NCI-H2227 treated with DMSO at 0.1 percent for 48 hours (cell line): ENCODE measurements around the gene TBC1D1.

ENCODE experiments used
- DNase-seq: peaks from one replicate; lab custom pipeline; 2025; lab: John Stamatoyannopoulos, UW

TBC1D1 gene

DNA sequence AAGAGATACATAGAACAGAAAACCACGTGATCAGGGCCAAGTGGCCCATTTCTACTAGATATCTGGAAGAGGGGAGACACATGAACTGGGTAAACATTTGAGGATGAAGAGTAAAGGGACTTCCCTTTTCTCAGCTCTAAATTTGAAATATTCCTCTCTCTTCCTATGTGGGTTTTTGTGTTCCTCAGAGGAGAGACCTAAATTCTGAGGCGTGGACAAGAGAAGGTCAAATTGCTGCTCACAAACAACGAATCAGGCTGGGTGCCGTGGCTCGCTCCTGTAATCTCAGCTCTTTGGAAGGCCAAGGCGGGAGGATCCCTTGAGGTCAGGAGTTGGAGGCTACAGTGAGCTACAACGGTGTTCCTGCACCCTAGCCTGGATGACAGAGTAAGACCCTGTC lies 285.3 kb downstream of the TBC1D1 start:
- DNase-seq = no peak

DNA sequence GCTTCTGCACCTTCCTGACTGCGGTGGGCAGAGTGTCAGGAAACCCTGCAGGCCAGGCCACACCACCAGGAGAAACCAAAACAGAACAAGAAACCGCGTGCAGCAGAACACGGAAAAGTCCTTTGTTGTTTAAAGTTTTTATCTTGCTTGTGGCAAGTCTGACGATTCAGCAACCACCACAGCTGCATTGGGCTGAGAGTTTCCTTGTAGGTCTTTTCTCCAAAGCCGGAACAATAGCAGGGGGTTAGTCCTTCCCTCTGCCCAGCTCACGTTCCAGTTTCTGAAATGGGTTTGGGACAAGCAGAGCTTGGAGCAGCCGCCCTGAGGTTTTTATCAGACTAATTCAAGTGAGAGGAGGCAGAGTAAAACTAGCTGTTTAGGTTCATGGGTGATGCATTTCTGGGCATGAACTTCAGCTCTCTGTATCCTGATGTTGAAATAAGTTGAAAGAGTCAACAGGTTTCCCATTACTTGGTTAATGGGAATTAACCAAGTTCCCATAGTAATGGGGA lies 286.2 kb downstream of the TBC1D1 start:
- DNase-seq = no peak

DNA sequence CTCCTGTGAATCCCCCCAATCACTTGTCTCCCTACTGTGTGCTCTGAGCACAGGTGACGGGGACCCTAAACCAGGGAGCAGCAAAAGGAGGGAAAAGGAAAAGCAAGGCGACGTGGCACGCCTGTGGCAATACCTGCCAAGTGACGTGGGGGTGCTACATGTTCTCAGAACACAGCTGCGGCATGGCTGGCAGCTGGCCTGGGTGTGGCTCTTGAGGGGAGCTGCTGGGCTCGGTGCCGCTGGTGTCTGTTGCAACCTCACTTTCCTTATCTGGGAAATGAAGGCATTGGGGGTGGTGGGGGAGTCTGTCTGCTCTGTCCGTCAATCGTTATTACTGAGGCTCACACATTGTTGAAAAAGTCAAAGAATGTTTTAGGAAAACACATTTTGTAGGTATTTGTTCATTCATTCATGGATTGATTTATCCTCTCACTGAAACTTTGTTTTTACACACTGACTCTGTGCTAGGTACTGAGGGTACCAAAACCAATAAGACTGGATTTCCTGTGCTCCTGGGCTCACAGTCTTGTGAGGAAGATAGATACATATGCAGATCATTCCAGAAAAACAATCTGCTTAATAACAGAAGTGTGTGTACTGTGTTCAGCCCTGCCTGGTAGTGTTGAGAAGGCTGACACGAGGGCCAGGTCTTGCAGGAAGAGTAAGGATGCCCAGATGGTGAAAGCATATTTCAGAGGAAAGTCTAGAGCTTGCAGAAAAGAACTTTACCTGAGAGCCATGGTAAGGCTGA lies 286.9 kb downstream of the TBC1D1 start:
- DNase-seq = no peak

DNA sequence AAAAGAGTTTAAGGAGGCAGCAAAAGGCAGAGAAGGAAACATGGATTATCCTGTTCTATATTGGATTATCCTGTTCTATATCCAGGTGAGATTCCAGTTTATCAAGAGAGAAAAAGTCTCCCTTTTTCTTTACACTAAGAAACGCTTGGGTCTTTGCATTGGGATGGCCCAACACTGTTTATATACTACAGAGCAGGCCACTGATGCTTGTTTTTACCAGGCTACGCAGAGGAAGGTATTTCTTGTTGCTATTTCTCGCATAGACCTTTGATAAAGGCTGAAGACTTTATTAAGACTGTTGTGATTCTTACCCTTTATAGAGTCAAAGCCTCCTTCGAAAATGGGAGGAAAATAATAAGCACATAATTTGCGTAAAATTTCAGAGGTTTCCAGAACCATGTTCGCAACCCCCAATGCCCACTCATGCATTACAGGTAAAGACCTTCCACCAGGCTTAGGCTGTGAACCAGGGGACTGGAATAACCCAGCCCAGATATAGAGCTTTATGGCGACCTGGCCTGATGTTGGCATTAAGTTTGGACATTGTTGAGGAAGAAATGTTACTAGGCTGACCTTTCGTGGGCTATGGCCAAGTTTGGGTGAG lies 287.6 kb downstream of the TBC1D1 start:
- no peak for DNase-seq

DNA sequence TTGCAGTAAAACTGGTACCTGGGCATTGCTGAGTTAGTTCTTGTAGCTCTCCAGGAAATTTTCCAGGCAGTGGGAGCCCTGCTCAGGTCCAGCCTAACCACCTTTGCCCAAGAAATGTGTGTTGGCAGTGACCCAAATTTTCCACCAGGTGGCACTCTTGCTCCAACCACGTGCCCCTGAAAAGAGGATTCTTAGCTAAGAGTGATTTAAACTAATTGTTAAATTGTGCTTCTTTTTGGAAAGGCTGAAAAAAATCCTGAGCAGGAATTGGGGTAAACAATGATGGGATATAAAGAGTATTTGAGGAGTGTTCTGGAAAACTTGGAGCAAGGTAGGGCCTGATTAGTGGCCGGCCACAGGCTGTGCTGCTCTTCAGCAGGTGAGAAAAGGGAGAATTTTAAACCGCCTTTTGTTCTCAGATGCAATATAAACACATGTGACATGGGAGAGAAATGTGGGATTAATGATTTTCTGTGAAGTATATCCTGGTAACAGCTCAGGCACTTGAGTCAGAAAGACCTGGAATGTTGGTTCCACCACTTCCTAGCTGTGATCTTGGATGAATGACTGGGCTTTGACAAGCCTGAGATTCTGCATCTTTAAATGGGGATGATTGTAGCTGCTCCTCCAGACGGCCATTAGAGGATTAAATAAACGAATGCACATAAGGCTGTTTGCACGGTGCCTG lies 288.9 kb downstream of the TBC1D1 start:
- peak; percentile 23 for DNase-seq

DNA sequence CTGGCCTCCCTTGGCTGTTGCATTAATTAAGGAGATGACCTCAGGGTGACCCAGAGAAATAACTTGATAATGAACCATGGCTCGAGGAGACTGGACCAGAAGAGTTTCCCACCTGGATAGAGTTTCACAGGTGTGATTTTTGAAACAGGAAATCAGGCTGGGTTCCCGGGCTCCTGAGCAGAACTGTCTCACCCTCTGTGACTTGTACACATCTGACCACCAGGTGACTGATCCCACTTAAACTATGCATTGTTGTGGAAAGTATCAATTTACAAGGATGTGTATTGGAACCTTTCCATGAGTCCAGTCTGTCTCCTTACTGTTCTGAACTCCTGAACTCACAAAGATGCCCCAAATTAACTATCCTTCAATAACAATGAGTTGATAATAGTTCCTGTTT lies 289.6 kb downstream of the TBC1D1 start:
- DNase-seq = no peak

DNA sequence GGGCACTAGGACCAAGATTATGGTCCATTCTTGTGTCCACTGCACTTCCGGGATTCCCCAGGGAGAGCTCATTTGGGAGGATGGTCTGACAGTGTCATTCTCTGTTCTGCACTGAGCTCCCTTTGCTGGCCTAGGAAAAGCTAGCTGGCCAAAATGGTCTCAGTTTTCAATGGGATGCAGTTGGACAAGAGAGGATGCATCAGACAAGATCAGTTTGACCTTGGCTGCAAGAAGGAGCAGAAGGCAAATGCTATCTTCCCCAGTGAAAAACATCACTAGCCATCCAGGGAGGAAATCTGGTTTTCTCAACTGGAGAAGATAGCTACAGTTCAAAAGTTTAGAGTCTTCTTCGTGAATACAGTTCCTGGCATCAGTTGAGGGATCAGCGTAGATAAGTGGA lies 290.4 kb downstream of the TBC1D1 start:
- DNase-seq = no peak

DNA sequence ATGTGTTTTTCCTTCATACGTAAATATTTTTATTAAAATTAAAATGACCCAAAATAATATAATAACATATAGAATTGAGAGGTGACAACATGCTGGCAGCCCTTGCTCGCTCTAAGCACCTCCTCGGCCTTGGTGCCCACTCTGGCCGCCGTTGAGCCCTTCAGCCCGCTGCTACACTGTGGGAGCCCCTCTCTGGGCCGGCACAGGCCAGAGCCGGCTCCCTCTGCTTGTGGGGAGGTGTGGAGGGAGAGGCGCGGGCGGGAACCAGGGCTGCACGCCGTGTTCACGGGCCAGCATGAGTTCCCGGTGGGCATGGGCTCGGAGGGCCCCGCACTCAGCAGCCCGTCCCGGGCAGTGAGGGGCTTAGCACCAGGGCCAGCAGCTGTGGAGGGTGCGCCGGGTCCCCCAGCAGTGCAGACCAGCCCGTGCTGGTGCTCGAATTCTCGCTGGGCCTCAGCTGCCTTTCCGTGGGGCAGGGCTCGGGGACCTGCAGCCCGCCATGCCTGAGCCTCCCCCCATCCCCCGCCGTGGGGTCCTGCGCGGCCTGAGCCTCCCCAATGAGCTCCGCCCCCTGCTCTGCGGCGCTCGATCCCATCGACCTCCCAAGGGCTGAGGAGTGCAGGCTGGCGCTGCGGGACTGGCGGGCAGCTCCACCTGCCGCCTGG lies 291.6 kb downstream of the TBC1D1 start:
- no peak for DNase-seq

DNA sequence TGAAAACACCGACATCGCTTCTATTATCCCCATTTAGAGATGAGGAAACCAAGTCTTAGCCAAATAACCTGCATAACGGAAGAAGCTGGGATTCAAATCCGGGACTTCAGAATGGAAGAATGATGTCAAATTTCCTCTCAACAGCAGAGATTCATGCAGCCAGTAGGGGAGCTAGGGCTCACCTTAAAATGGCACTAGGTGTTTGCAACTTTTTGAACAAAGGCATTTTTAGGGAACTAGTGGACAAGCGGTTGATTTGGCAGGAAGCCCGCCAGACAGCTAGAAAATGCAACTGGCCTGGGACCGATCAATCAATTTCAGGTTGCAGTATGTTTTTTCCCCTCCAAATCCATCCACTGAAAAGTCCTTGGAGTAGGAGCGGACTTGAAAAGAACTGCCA lies 293.5 kb downstream of the TBC1D1 start:
- no peak for DNase-seq

DNA sequence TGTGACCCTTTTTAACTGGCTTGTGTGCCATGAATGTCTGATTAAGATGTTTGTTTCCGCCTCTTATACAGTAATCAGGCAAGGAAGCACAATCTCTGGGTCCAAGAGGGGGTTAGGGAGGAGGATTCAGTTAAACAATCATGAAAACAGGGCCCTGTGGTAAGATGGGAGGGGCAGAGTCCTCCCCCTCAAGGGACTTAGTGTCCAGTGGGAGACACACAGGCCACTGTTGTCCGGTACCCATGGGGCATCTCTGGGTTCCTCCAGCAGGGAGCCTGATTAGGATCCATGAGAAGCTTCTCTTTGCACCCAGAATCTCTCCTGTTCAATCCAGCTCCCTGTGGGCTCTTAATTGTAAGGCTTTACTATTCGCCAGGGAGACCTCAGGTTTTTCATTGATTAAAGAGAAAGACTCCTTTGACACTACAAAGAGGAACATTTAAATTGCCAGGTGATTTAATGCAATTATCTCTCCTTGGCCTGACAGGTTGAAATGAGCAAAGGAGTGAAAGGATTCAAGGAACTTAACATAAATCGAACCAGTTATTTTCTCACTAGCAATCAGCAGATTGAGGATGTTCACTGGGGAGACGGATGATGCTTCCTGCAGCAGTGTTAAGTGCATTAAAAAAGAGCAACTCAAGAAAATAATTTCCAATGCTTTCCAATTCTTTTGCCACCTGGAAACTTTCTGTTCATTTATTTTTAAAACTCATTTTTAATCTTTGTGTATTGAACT lies 294.7 kb downstream of the TBC1D1 start:
- no peak for DNase-seq

DNA sequence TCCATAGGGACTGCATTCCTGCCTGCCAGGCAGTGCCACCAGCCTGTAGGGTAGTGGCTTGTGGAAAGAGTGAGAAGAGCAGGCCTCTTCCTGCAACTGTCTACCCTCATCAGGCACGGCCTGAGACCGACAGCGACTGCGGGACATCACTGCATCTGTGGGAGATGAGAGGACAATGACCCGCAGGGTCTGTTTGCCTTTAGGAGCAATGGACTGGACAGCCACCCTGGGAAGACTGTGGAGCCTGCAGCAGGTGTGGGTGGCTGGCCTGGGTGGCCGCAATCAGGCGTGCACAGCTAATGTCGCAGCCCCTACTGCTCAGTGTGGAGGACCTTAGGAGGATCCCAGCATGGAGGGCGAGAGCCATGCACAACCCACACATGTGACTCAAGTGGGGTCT lies 297.3 kb downstream of the TBC1D1 start:
- DNase-seq = no peak

DNA sequence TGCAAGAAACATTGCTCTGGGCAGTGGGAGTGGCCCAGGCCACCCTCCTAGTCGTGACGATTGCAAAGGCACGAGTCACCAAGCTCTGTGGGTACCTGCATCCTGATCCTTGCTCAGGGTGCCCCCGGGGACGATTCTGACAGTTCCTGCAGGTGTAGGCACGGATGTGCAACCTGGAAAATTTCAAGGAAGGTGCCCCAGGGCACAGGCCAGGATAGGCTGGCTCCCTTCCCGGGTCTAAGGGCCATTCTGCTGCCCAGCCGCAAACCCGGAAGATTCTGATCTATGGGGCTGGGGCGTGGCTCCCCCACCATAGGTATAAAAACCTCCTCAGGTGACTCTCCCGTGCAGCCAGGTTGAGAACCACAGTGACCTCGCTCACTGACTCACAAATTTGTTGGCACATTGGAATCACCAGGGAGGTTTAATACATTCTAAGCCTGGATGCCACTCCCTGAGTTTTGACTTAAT lies 297.8 kb downstream of the TBC1D1 start:
- no peak for DNase-seq
